K562 (cell line): ENCODE data around the gene EYA3. TPM values are rescaled to one million over a fixed set of nuclear protein-coding genes. Genes with fewer than 3 reads are reported as not detected.

Source experiments
- ATAC-seq: fragments of 200-7000 bp; cut with Tn5 transposase; 3 replicates; pipeline ENCODE4 v1.9.1; 2020; ENCODE audit warnings: moderate library complexity
- BruUV-seq: library from RNA; stranded (reverse); fragments of 400-500 nt; replicated peaks from 2 replicates; lab custom pipeline; 2021; lab: Mats Ljungman, UMichigan
- CTCF ChIA-PET: fragments of 300-600 bp; formaldehyde crosslinking; extraction: SDS; loops from one replicate; lab custom pipeline; 2021; ENCODE audit warnings: low intra/inter-chr PET ratio; lab: Yijun Ruan, JAX
- POLR2A ChIA-PET: fragments of 300-600, 350-650 bp; sonication (Branson Sonifier 250); formaldehyde crosslinking; extraction: SDS; loops from one replicate; lab custom pipeline; 2021; ENCODE audit warnings: antibody characterized with exemption, inconsistent platforms; lab: Yijun Ruan, JAX
- DNase-seq, 4 experiments: peaks; one replicate each; pipeline versions ENCODE4 v3.0.0 to v3.0.0-alpha.2; 2011 to 2018; ENCODE audit warnings: low spot score in 3 of 4, mixed read lengths in 3 of 4; ENCODE audit errors: extremely low read depth in 1 of 4
- FAIRE-seq: peaks from 2 replicates; lab custom pipeline; 2011; peaks lifted over from hg19 to GRCh38; lab: Jason Lieb, UNC
- H2AFZ ChIP-seq: 2 replicates; pipeline ENCODE4 v1.6.0; 2011; ENCODE audit warnings: low read depth, low read length, control low read depth, inconsistent platforms
- H3K27ac ChIP-seq: fragments of 200-600 bp; 3 replicates; pipeline ENCODE4 v1.8.0; 2011; ENCODE audit warnings: low read depth, mild to moderate bottlenecking, control low read depth, inconsistent platforms, low read length, moderate library complexity, mixed read lengths; ENCODE audit errors: extremely low read depth
- H3K27me3 ChIP-seq, 2 experiments: fragments of 300-600 bp in 1 of 2; 2 replicates in 1 of 2; 3 replicates in 1 of 2; pipeline versions ENCODE4 v1.6.0 to v1.8.0; 2011; ENCODE audit warnings: inconsistent platforms in 2 of 2, low read length in 2 of 2, mild to moderate bottlenecking in 1 of 2, mixed read lengths in 1 of 2, moderate library complexity in 1 of 2; ENCODE audit not compliant: control insufficient read depth in 2 of 2, insufficient read depth in 2 of 2
- H3K36me3 ChIP-seq: fragments of 300-600 bp; 3 replicates; pipeline ENCODE4 v1.8.0; 2011; ENCODE audit warnings: mild to moderate bottlenecking, low read length, inconsistent platforms; ENCODE audit not compliant: control insufficient read depth, insufficient read depth
- H3K4me1 ChIP-seq, 2 experiments: fragments of 200-600 bp in 1 of 2; replicated peaks in 1 of 2; 2 replicates in 1 of 2; 3 replicates in 1 of 2; pipeline versions ENCODE4 v1.5.1 to v1.8.0; 2011; ENCODE audit warnings: inconsistent platforms in 2 of 2, low read length in 2 of 2, mild to moderate bottlenecking in 1 of 2, mixed read lengths in 1 of 2, moderate library complexity in 1 of 2; ENCODE audit not compliant: control insufficient read depth in 2 of 2, insufficient read depth in 2 of 2
- H3K4me2 ChIP-seq: 2 replicates; pipeline ENCODE4 v1.6.1; 2011; ENCODE audit warnings: low read length, control low read depth, inconsistent platforms, mixed read lengths; ENCODE audit not compliant: insufficient read depth
- H3K4me3 ChIP-seq: fragments of 200-600 bp; sonication (generic), shearing (Covaris generic); 2 replicates; pipeline ENCODE4 v1.5.1; 2016; ENCODE audit warnings: control low read depth, inconsistent platforms
- H3K79me2 ChIP-seq: fragments of 200-600 bp; 3 replicates; pipeline ENCODE4 v1.8.0; 2011; ENCODE audit warnings: low read length, inconsistent platforms; ENCODE audit not compliant: control insufficient read depth, insufficient read depth
- H3K9ac ChIP-seq, 2 experiments: 2 replicates each; pipeline versions ENCODE4 v1.6.0 to v1.6.1; 2011; ENCODE audit warnings: low read depth in 2 of 2, low read length in 2 of 2, control low read depth in 1 of 2, inconsistent platforms in 1 of 2, mild to moderate bottlenecking in 1 of 2, mixed read lengths in 1 of 2; ENCODE audit not compliant: insufficient read depth in 1 of 2
- H3K9me1 ChIP-seq: one replicate; pipeline ENCODE4 v1.6.0; 2011; ENCODE audit warnings: inconsistent platforms, mild to moderate bottlenecking, low read length, moderate library complexity; ENCODE audit not compliant: control insufficient read depth, insufficient read depth
- H3K9me3 ChIP-seq: replicated peaks from 2 replicates; pipeline ENCODE4 v1.5.1; 2011; ENCODE audit warnings: low read depth, low read length, inconsistent platforms; ENCODE audit not compliant: control insufficient read depth, insufficient read depth
- H4K20me1 ChIP-seq: replicated peaks from 2 replicates; pipeline ENCODE4 v1.6.1; 2011; ENCODE audit warnings: low read length, inconsistent platforms, mixed read lengths; ENCODE audit not compliant: control insufficient read depth, insufficient read depth
- AFF4 ChIP-seq: sonication (generic); formaldehyde crosslinking; IDR thresholded peaks from 2 replicates; pipeline ENCODE4 v1.8.0; 2023; ENCODE audit warnings: mild to moderate bottlenecking, missing genetic modification reagents
- CAMTA2 ChIP-seq: fragments of 250-450 bp; sonication (Bioruptor Pico); conservative IDR thresholded peaks from 2 replicates; pipeline ENCODE4 v1.5.1; 2022
- CTCF ChIP-seq, 3 experiments: IDR thresholded peaks in 2 of 3; conservative IDR thresholded peaks in 1 of 3; 2 replicates each; pipeline ENCODE4 v1.5.1; 2011 to 2012; ENCODE audit warnings: low read length in 3 of 3, mild to moderate bottlenecking in 3 of 3, control low read depth in 2 of 3, improper control_type of control experiment in 1 of 3, inconsistent platforms in 1 of 3, low read depth in 1 of 3, mixed read lengths in 1 of 3, moderate library complexity in 1 of 3; ENCODE audit not compliant: insufficient read depth in 2 of 3
- FOXP4 ChIP-seq: sonication (generic); formaldehyde crosslinking; IDR thresholded peaks from 2 replicates; pipeline ENCODE4 v1.8.0; 2022; ENCODE audit warnings: mild to moderate bottlenecking, missing genetic modification reagents, borderline replicate concordance
- GABPA ChIP-seq: fragments of 200-800 bp; sonication (Bioruptor generic); conservative IDR thresholded peaks from 2 replicates; pipeline ENCODE4 v1.6.1; 2016; ENCODE audit warnings: low read depth, missing genetic modification characterization, missing compliant biosample characterization
- HCFC1 ChIP-seq: IDR thresholded peaks from 2 replicates; pipeline ENCODE4 v1.6.1; 2012; ENCODE audit warnings: low read depth, low read length, improper control_type of control experiment
- MITF ChIP-seq: IDR thresholded peaks from 2 replicates; pipeline ENCODE4 v1.6.1; 2014; ENCODE audit warnings: antibody characterized with exemption
- ZFP91 ChIP-seq: sonication (generic); formaldehyde crosslinking; IDR thresholded peaks from 2 replicates; pipeline ENCODE4 v1.8.0; 2022; ENCODE audit warnings: mild to moderate bottlenecking, missing genetic modification reagents
- ZNF511 ChIP-seq: sonication (generic); formaldehyde crosslinking; IDR thresholded peaks from 2 replicates; pipeline ENCODE4 v1.8.0; 2022; ENCODE audit warnings: mild to moderate bottlenecking, missing genetic modification reagents
- WGBS: fragments of 100-300 bp; shearing (Covaris generic); methylation state at CpG from one replicate; pipeline ENCODE4 v1.1.6; 2016; ENCODE audit warnings: low coverage, mixed read lengths; ENCODE audit not compliant: insufficient coverage; ENCODE audit errors: missing lambda C conversion rate; 5-methylcytosine and 5-hydroxymethylcytosine counted together
- in situ Hi-C: fragments of 300-500 bp; cut with MboI; formaldehyde crosslinking; loops from 4 replicates; pipeline ENCODE4 v1.15.0; 2018; ENCODE audit warnings: inconsistent platforms, mixed read lengths
- intact Hi-C: fragments of 100-400 bp; cut with micrococcal nuclease; formaldehyde crosslinking; loops from 2 replicates; pipeline ENCODE4 v1.14.2; 2022
- polyA plus RNA-seq, 8 experiments: library from polyadenylated mRNA; depleted of rRNA in 4 of 8; stranded (reverse) in 5 of 8; unstranded in 3 of 8; fragments of >200 nt; fragmentation: Nextera tagmentation in 2 of 8; fragmentation: Illumina TruSeq in 1 of 8; extraction: Ambion mirVana in 2 of 8; extraction: Trizol in 1 of 8; gene quantifications; 2 replicates each; pipeline versions ENCODE4 v1.2.1 to v1.2.3, GENCODE V29; 2011 to 2014; ENCODE audit warnings: inconsistent platforms in 1 of 8, missing spikeins in 1 of 8
- total RNA-seq, 7 experiments: library from RNA; depleted of rRNA in 6 of 7; stranded (reverse); fragments of >200 nt in 6 of 7; fragmentation: Illumina TruSeq in 2 of 7; extraction: Trizol in 2 of 7; gene quantifications; 2 replicates each; pipeline versions ENCODE4 v1.2.1 to v1.2.3, GENCODE V29; 2011 to 2021; ENCODE audit warnings: low replicate concordance in 1 of 7

The EYA3 gene
- total and polyA plus RNA-seq, 9 of the 15 experiments (the other 6 are each of a cell fraction or from before 2014, with no cell fraction given): 21.7 to 64.0 (median 43.6) TPM

GRCh38 chr1:27949027-27949426 lies 139.4 kb downstream of the EYA3 start:
- FAIRE-seq (no peak), ATAC-seq (no peak), DNase-seq (no peak)
- Histone ChIP-seq H2AFZ (no peak overlapping the region), H3K36me3 (no peaks in the 10 kb centered on the region), H3K9me3 (no peaks in the 10 kb centered on the region), H4K20me1 (no peaks in the 10 kb centered on the region; the same call in 1 of the 2 replicates), H3K4me3 (no peak overlapping the region), H3K27ac (no peak overlapping the region), H3K9ac (peak overlapping the region in 1 of 2 experiments; percentile 49; a peak in 1 of 4 replicates), H3K27me3 (peaks cover 0 to 1% of the 10 kb centered on the region in 2 experiments; a peak in 1 of 5 replicates), H3K4me1 (peaks cover 2 to 12% of the 10 kb centered on the region in 2 experiments; a peak in 4 of 5 replicates), H3K9me1 (no peaks in the 10 kb centered on the region), H3K4me2 (no peak overlapping the region), H3K79me2 (no peaks in the 10 kb centered on the region)
- POLR2A ChIA-PET: interaction anchor here (0.7 to 0.8 kb wide), 3 partner anchors 8 to 187 kb away, joined by 3 read pairs; partner anchors contain the start of gene STX12
- no TSS peak for BruUV-seq
- in situ Hi-C loops (no loop called here), intact Hi-C loops (no loop called here)
- CTCF ChIA-PET: no interaction called here
- WGBS: 51% methylated on average over 8 of the region's 8 CpGs
- TF ChIP-seq CAMTA2 (no peak), CTCF (IDR thresholded peaks at IDR 0.05 in 2 of 3, conservative IDR thresholded peaks at IDR 0.05 in 1 of 3; ENCODE audit: insufficient read depth in 2 of 3, low read depth in 1 of 3, low read length in 3 of 3) (no peak), ZNF511 (CRISPR knock-in tag) (no peak), FOXP4 (CRISPR knock-in tag) (no peak), GABPA (no peak), ZFP91 (CRISPR knock-in tag) (no peak), MITF (no peak), AFF4 (CRISPR knock-in tag) (no peak), HCFC1 (no peak)
